ENCODE results near the gene BEAN1.

BEAN1 gene

GRCh38 chr16:66471716-66472393 is 44.8 kb downstream of the BEAN1 start:
- Histone ChIP-seq H3K4me1 (ENCODE audit: control insufficient read depth in 1 of 2, insufficient read depth in 1 of 2, low read depth in 1 of 2, low read length in 1 of 2) (no peaks in the 10 kb centered on the region), H3K4me3 (ENCODE audit: low read depth in 1 of 2, low read length in 1 of 2) (no peak overlapping the region), H3K27me3 (peaks cover 41% of the 10 kb centered on the region), H3K36me3 (no peaks in the 10 kb centered on the region), H3K27ac (no peak overlapping the region), H3K9me3 (no peaks in the 10 kb centered on the region)
- no peak for TF ChIP-seq CTCF (IDR thresholded peaks at IDR 0.05)

- Histone ChIP-seq H3K4me3 (ENCODE audit: low read depth in 1 of 2, low read length in 1 of 2) (no peak overlapping the region), H3K27ac (no peak overlapping the region), H3K9me3 (no peaks in the 10 kb centered on the region), H3K27me3 (peaks cover 48% of the 10 kb centered on the region), H3K4me1 (ENCODE audit: control insufficient read depth in 1 of 2, insufficient read depth in 1 of 2, low read depth in 1 of 2, low read length in 1 of 2) (no peaks in the 10 kb centered on the region), H3K36me3 (no peaks in the 10 kb centered on the region)
- no peak for TF ChIP-seq CTCF (IDR thresholded peaks at IDR 0.05)
Measured at GRCh38 chr16:66473051-66473571, 46.0 kb downstream of the BEAN1 start.

- Histone ChIP-seq H3K9me3 (no peaks in the 10 kb centered on the region), H3K27me3 (peaks cover 40% of the 10 kb centered on the region), H3K27ac (no peak overlapping the region), H3K4me3 (ENCODE audit: low read depth in 1 of 2, low read length in 1 of 2) (no peak overlapping the region), H3K4me1 (ENCODE audit: control insufficient read depth in 1 of 2, insufficient read depth in 1 of 2, low read depth in 1 of 2, low read length in 1 of 2) (peaks cover 5% of the 10 kb centered on the region in 2 experiments), H3K36me3 (no peaks in the 10 kb centered on the region)
- no peak for TF ChIP-seq CTCF (IDR thresholded peaks at IDR 0.05)
Measured at GRCh38 chr16:66473654-66474519, 46.8 kb downstream of the BEAN1 start.

GRCh38 chr16:66474750-66475199 is 47.7 kb downstream of the BEAN1 start:
- H3K4me3 ChIP-seq (ENCODE audit: low read depth in 1 of 2, low read length in 1 of 2) = no peak overlapping the region
- no peaks in the 10 kb centered on the region for H3K9me3 ChIP-seq
- no peaks in the 10 kb centered on the region for H3K36me3 ChIP-seq
- peaks cover 34% of the 10 kb centered on the region for H3K27me3 ChIP-seq
- no peak for TF ChIP-seq CTCF (IDR thresholded peaks at IDR 0.05)
- H3K4me1 ChIP-seq (ENCODE audit: control insufficient read depth in 1 of 2, insufficient read depth in 1 of 2, low read depth in 1 of 2, low read length in 1 of 2) = peaks cover 6 to 9% of the 10 kb centered on the region in 2 experiments
- H3K27ac ChIP-seq = no peak overlapping the region

- H3K4me1 ChIP-seq (ENCODE audit: control insufficient read depth in 1 of 2, insufficient read depth in 1 of 2, low read depth in 1 of 2, low read length in 1 of 2) = peaks cover 6 to 9% of the 10 kb centered on the region in 2 experiments
- no peak overlapping the region for H3K27ac ChIP-seq
Measured at GRCh38 chr16:66475232-66475631, 48.1 kb downstream of the BEAN1 start.

More at GRCh38 chr16:66475232-66475631, 48.1 kb downstream of the BEAN1 start:
- H3K36me3 ChIP-seq = no peaks in the 10 kb centered on the region
- H3K4me3 ChIP-seq (ENCODE audit: low read depth in 1 of 2, low read length in 1 of 2) = no peak overlapping the region
- no peak for TF ChIP-seq CTCF (IDR thresholded peaks at IDR 0.05)
- no peaks in the 10 kb centered on the region for H3K9me3 ChIP-seq
- peaks cover 34% of the 10 kb centered on the region for H3K27me3 ChIP-seq

All from neutrophil (primary cell).